Upper lobe of right lung (tissue), 1 donor: ENCODE results near the gene AP4E1. TPM values are rescaled to one million over a fixed set of nuclear protein-coding genes. Genes with fewer than 3 reads are reported as not detected.
"Not testable (repeated sequence)": the region's sequence is repeated elsewhere in the genome, so short reads cannot be mapped to it uniquely, and the experiment has no call there.

Experiments used
- ATAC-seq: fragments of 200-7000 bp; cut with Tn5 transposase; one replicate; pipeline ENCODE4 v1.9.1; 2020; ENCODE audit warnings: mild to moderate bottlenecking, moderate library complexity
- DNase-seq: peaks from one replicate; pipeline ENCODE4 v3.0.0-alpha.2; 2020
- H3K27ac ChIP-seq: fragments of 200-600 bp; one replicate; pipeline ENCODE4 v1.8.0; 2022
- H3K27me3 ChIP-seq: fragments of 200-600 bp; one replicate; pipeline ENCODE4 v1.8.0; 2022; ENCODE audit warnings: mild to moderate bottlenecking
- H3K36me3 ChIP-seq: fragments of 200-600 bp; one replicate; pipeline ENCODE4 v1.8.0; 2022
- H3K4me1 ChIP-seq: fragments of 200-600 bp; one replicate; pipeline ENCODE4 v1.8.0; 2022
- H3K4me3 ChIP-seq: fragments of 200-600 bp; one replicate; pipeline ENCODE4 v1.8.0; 2022; ENCODE audit warnings: mild to moderate bottlenecking
- H3K9me3 ChIP-seq: fragments of 200-600 bp; one replicate; pipeline ENCODE4 v1.8.0; 2022
- intact Hi-C: fragments of 100-400 bp; cut with DNase I; formaldehyde crosslinking; loops from one replicate; pipeline ENCODE4 v1.11.0; 2022
- total RNA-seq: library from RNA; stranded (reverse); fragmentation: NEBNext Ultra II Directional; extraction: Animal tissue kit (Norgen Biotek cat#: 25700); gene quantifications from one replicate; pipeline ENCODE4 v1.2.1, GENCODE V29; 2021
- TF ChIP-seq, protein P1 (sequence below): fragments of 200-600 bp; IDR thresholded peaks from one replicate; pipeline ENCODE4 v1.8.0; 2022; ENCODE audit warnings: antibody characterized with exemption
- donor health status: DM: no; HTN: yes; CAD: no; lungs with severe emphysema.

AP4E1 gene
- total RNA-seq, 1 donor from 2014 or later = 10.8 TPM

- H3K4me1 ChIP-seq = no peaks in the 10 kb centered on the region
- H3K27ac ChIP-seq = no peak overlapping the region
- no peak overlapping the region for H3K4me3 ChIP-seq
- intact Hi-C loops = no loop called here
- H3K27me3 ChIP-seq = no peaks in the 10 kb centered on the region
- DNase-seq (no peak), ATAC-seq (no peak)
- peaks cover 47% of the 10 kb centered on the region for H3K36me3 ChIP-seq
- TF ChIP-seq, protein P1, sequence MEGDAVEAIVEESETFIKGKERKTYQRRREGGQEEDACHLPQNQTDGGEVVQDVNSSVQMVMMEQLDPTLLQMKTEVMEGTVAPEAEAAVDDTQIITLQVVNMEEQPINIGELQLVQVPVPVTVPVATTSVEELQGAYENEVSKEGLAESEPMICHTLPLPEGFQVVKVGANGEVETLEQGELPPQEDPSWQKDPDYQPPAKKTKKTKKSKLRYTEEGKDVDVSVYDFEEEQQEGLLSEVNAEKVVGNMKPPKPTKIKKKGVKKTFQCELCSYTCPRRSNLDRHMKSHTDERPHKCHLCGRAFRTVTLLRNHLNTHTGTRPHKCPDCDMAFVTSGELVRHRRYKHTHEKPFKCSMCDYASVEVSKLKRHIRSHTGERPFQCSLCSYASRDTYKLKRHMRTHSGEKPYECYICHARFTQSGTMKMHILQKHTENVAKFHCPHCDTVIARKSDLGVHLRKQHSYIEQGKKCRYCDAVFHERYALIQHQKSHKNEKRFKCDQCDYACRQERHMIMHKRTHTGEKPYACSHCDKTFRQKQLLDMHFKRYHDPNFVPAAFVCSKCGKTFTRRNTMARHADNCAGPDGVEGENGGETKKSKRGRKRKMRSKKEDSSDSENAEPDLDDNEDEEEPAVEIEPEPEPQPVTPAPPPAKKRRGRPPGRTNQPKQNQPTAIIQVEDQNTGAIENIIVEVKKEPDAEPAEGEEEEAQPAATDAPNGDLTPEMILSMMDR = no peak
- no peaks in the 10 kb centered on the region for H3K9me3 ChIP-seq
Observed at GRCh38 chr15:50940506-50940905, 32.0 kb downstream of the AP4E1 start.

DNA sequence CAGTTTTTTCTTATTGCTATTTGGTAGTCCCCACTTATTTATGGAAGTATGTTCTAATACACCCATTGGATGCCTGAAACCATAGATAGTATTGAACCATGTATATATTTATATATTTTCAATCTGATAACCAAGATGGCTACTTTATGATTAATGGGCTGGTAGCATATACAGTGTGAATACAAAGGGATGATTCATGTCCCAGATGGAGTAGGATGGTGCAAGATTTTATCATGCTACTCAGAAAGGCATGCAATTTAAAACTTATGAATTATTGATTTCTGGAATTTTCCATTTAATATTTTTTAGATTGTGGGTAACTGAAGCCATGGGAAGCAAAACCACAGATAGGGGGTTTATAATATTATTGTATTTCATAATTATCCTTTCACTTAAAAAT, 35.2 kb downstream of the AP4E1 start:
- Histone ChIP-seq H3K4me3 (no peak overlapping the region), H3K9me3 (no peaks in the 10 kb centered on the region), H3K27ac (no peak overlapping the region), H3K27me3 (no peaks in the 10 kb centered on the region), H3K4me1 (no peaks in the 10 kb centered on the region), H3K36me3 (peaks cover 37% of the 10 kb centered on the region)
- ATAC-seq = no peak
- intact Hi-C loops = no loop called here
- no peak for DNase-seq
- TF ChIP-seq, protein P1 = no peak

- intact Hi-C loops = no loop called here
- H3K36me3 ChIP-seq = peaks cover 43% of the 10 kb centered on the region
- no peaks in the 10 kb centered on the region for H3K27me3 ChIP-seq
- ATAC-seq = no peak
- H3K4me3 ChIP-seq = no peak overlapping the region
- DNase-seq = no peak
- no peaks in the 10 kb centered on the region for H3K4me1 ChIP-seq
- H3K9me3 ChIP-seq = no peaks in the 10 kb centered on the region
- TF ChIP-seq, protein P1 = no peak
- no peak overlapping the region for H3K27ac ChIP-seq
Observed at GRCh38 chr15:50944672-50945071, 36.2 kb downstream of the AP4E1 start.

DNA sequence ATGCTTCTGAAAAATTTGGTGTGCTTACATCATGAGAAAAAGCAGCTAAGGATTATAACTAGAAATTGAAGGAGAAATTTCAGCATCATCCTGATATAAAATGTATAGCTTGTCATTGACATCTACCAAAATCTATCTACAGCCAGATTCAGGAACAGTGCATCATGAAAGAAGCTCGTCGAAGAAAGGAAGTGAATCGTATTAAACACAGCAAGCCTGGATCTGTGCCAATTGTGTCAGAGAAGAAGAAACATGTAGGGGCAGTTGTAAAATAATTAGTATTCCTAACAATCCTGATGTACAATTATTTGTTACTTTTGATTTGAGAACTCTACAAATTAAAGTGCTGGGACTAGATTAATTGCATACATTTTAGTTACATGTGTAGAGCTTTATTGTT, 37.2 kb downstream of the AP4E1 start:
- Histone ChIP-seq H3K4me3 (no peak overlapping the region), H3K9me3 (no peaks in the 10 kb centered on the region), H3K36me3 (peaks cover 52% of the 10 kb centered on the region), H3K27me3 (no peaks in the 10 kb centered on the region), H3K4me1 (no peaks in the 10 kb centered on the region), H3K27ac (no peak overlapping the region)
- intact Hi-C loops = no loop called here
- TF ChIP-seq, protein P1 = no peak
- DNase-seq (no peak), ATAC-seq (no peak)

GRCh38 chr15:50950745-50951144, 42.3 kb downstream of the AP4E1 start:
- DNase-seq, ATAC-seq: not testable (repeated sequence)

GRCh38 chr15:50953302-50953701, 44.8 kb downstream of the AP4E1 start:
- no peak for ATAC-seq
- Histone ChIP-seq H3K9me3 (no peaks in the 10 kb centered on the region), H3K27me3 (no peaks in the 10 kb centered on the region), H3K36me3 (peaks cover 73% of the 10 kb centered on the region), H3K4me3 (no peak overlapping the region), H3K27ac (no peak overlapping the region), H3K4me1 (no peaks in the 10 kb centered on the region)
- intact Hi-C loops = no loop called here
- no peak for DNase-seq
- TF ChIP-seq, protein P1 = no peak

More at GRCh38 chr15:50950745-50951144, 42.3 kb downstream of the AP4E1 start:
- peaks cover 50% of the 10 kb centered on the region for H3K36me3 ChIP-seq
- H3K27ac ChIP-seq, intact Hi-C loops, H3K4me3 ChIP-seq, H3K9me3 ChIP-seq, H3K27me3 ChIP-seq, H3K4me1 ChIP-seq: not testable (repeated sequence)

- H3K27me3 ChIP-seq, DNase-seq, H3K27ac ChIP-seq, H3K4me1 ChIP-seq, ATAC-seq, H3K9me3 ChIP-seq, H3K4me3 ChIP-seq, intact Hi-C loops: not testable (repeated sequence)
- H3K36me3 ChIP-seq = peaks cover 81% of the 10 kb centered on the region
Observed at GRCh38 chr15:50954837-50955236, 46.4 kb downstream of the AP4E1 start.
